Activated CD8-positive, alpha-beta memory T cell treated with anti-CD3 and anti-CD28 coated beads, Interleukin-2, amount 50 U/mL, for 48 hours (primary cell): ENCODE results near the gene GBP7.
"Not testable (repeated sequence)": the region's sequence is repeated elsewhere in the genome, so short reads cannot be mapped to it uniquely, and the experiment has no call there.

Experiments used
- DNase-seq: peaks from one replicate; pipeline ENCODE4 v3.0.0-alpha.2; 2020

GBP7 gene

DNA sequence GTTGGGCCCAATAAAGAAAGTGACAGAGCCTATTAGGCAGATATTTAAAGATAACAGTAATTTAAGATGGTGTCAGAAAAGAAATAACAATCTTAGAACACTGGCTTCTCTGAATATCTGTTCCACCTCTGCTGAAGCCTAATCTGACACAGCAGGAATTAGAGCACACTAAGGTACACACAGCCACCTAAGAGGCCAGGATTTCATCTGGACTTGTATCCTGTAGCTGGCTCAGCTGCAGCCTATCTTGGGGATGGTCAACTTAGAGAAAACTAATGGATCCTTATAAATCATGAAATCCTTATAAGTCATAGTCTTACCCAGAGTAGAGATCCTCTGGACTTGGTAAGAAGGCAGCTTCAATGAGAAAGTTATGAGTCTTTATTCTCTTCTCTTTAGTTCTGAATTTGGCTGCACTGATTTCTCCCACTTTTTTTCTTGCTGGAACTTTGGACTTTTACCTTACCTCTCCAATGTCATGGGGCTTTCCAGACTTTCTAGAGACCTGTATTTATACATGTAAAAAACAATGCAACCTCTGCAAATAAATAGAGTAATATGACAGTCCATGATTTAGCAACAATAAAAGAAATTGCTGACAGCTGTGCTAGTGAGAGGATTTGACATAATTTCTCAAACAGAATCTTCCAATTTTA is at the start of gene GBP7:
Gene GBP7 (minus strand): TSS at position 403 of the 656 bp plus-strand sequence. CDS start 4,068 bp downstream, outside the sequence.
- no peak for DNase-seq

- no peak for DNase-seq
Observed at GRCh38 chr1:89221341-89221740, 45.5 kb upstream of the GBP7 start.

DNA sequence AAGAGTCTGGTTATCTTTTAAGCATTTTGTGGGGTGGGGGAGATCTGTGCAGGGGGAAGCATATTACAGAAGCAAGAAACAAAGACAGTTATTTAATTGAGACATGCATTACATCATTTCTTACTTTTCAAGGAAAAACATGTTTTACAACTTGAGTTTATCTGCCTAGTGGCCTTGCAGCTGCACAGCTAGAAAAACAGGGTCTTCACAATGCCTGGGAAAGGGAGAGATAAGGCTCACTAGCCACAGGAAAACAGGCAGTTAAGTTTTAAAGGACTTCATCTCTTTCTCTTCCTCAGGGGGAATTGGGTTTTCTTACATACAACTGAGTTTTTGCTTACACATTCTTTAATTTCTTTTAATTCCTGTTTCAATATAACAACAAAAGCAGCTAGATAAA is 44.0 kb upstream of the GBP7 start:
- DNase-seq: not testable (repeated sequence)

GRCh38 chr1:89218941-89219340 is 43.1 kb upstream of the GBP7 start:
- DNase-seq: not testable (repeated sequence)

GRCh38 chr1:89213347-89213746 is 37.5 kb upstream of the GBP7 start:
- DNase-seq: no peak

- no peak for DNase-seq
Observed at GRCh38 chr1:89211035-89211634, 35.3 kb upstream of the GBP7 start.

DNA sequence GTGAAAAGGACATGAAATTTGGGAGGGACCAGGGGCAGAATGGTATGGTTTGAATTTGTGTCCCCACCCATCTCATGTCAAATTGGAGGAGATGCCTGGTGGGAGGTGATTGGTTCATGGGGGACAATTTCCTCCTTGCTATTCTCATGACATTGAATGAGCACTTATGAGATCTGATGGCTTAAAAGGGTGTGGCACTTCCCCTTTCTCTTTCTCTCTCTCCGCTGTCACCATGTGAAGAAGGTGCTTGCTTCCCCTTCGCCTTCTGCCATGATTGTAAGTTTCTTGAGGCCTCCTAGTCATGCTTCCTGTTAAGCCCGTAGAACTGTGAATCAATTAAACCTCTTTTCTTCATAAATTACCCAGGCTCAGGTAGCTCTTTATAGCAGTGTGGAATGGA is 30.6 kb upstream of the GBP7 start:
- DNase-seq: no peak

GRCh38 chr1:89203166-89203565 is 27.4 kb upstream of the GBP7 start:
- no peak for DNase-seq

DNA sequence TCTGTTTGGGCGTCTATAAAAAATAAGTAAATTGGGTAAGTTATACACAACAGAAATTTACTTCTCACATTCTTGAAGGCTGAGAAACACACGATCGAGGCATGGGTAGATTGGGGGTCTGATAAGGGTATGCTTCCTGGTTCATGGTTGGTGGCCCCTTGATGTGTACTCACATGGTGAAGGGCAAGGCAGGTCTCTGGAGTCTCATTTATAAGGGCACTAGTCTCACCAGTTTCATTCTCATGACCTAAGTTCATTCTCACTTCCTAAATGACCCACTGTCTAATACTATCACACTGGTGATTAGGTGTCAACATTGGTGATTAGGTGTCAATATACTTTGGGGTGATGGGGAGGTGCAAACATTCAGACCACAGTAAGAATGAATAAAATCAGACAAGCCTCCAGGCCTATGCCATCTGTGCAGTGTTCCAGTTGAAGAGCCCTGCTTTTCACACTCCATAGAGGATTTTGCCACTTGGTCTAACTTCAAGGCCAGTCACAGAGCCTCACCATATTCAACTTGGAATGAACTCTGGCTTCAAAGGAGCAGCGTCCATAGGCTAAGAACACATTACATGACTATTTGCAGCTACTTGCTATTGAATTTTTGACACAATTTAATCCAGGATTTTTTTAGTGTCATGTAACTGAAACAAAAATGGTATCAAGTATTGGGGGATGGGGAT is 25.4 kb upstream of the GBP7 start:
- DNase-seq: no peak

DNA sequence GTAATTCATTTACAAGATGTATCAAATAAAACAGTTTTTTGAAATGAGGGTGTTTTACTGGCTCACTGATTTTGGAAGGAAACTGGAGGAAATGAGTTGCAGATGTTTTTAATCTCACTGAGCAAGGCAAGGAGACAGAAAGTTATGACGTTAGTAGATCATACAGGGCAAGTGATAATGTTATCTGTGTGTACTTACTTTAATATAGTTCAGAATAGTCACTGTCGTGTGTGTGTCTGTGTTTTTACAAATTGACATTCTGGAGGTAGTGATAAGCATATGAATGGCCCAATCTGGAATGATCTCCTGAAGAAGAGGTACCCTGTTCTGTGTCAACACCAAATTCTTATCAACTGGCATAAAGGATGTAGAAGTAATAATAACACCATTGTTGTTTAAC is 24.9 kb upstream of the GBP7 start:
- DNase-seq: no peak

DNA sequence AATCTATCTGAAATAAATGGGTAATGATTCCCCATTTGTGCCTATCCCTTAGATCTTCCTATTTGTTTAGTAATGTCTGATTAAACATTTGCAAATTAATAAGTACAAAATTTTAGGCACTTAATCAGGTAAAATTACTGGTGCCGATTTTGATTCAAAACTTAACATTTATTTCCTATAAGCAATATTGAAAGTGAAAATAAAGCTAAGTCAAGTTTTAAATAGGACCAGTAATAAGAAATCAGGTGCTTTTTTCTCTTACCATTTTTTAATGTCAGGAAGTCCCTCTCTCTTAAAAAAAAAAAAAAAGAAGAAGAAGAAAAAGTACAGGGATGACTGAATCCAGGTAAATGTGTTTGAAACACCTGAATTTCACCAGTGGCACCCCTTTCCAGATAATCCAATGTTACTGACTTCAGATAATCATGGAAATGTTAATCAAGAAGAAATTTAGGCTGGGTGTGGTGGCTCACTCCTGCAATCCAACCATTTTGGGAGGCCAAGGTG is 23.8 kb upstream of the GBP7 start:
- DNase-seq: no peak

DNA sequence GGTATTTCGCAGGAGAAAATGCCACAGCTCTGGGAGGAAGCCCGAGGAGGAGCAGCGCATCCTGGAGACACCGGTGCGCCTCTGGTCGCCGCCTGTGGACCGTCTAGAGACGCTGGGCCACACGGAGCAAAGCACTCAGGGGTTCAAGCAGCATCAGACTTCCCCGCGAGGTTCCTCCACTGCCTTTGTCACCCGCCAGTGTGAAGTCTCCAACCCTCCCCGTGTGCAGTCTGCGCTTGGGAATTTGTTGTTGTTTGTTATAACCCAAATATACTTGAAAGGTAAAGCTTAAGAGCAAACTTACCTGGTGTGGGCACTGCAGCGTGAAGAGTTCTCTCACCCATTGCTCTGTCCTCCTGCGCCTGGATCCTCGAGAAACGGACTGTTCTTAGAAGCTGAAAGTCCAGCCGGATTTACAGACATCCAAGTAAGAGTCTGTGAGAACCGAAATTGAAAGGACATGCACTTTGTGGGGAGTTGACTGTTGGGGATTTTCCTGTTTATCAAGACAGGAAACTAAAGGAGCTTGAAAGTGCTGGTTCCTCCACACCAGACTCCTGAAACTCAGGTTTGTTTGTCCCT is 22.8 kb upstream of the GBP7 start, which contains the start of gene GBP4:
Gene GBP4 (minus strand): TSS at position 452 of the 582 bp plus-strand sequence. CDS start 108 bp downstream, at position 344.
- peak; percentile 71 for DNase-seq

DNA sequence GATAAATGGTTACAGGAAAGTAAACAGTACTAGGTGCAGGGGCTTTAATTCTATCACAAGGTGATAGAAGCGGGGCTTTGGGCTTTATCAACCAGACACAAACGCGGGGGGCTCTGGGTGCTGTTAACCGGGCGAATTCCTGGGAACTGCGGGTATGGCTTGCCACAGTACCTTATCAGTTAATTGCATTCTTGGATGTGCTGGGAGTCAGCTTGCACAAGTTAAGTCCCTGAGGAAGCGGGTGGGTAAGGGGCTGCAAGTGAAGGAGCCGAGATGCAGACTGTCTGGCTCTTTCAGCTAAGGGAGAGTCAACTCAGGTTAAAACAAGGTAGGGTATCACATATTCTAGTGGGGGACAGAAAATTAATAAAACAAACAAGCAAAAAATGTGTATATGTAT is 22.3 kb upstream of the GBP7 start:
- no peak for DNase-seq

DNA sequence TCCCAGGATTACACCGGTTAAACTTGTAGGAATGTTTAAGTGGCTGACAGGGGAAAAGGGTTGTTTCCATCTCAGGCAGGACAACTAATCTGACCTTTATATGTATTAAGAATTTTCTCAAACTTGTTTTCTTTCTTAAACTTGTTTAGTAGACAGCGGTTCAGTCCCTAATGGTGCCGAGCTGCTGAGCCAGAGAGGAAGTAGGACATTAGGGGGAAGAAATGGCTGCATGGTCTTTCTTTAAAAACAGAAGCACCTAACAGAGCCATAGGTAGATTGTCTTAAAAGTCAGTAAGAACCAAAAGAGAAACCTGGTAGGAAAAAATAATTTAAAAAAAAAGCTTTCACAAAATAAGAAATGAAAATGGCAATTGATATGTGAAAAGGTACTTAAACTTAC is 19.7 kb upstream of the GBP7 start:
- DNase-seq: no peak

DNA sequence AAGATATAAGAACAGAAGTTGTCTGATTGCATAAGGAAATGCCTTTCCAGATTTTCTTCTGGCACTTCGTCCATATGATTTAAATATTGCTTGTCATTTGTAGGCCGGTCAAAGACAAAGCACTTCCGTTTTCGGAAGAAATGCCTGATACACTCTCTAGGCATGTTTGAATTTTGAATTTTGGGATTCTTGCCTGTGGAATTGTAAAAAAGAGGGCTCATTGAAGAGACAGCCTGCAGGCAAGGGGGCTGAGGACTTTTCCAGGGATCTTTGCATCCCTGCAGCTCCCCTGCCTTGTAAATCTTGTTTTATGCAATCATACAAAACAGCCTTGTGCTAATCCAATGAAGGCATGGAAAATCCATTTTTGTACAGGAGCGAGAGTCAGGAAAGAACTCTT is 15.5 kb upstream of the GBP7 start:
- DNase-seq: no peak

- no peak for DNase-seq
Observed at GRCh38 chr1:89190017-89190416, 14.2 kb upstream of the GBP7 start.

DNA sequence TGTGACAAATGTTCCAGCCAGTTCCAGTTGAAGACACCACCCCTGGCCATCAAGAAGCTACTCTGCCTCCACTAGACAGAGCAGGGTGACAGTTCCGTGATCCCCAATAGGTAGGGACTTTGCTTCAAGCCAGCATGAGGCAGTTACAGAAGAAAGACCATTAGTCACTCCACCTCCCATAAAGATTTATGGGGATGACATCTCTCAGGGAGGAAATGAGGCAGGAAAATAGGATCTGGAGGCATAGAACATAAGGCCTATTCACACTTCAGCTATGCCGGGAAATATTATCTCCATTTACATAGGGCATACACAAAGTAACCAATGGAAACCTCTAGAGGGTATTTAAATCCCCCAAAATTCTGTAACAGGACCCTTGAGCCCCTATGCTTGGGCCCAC is 3.5 kb upstream of the GBP7 start:
- no peak for DNase-seq

DNA sequence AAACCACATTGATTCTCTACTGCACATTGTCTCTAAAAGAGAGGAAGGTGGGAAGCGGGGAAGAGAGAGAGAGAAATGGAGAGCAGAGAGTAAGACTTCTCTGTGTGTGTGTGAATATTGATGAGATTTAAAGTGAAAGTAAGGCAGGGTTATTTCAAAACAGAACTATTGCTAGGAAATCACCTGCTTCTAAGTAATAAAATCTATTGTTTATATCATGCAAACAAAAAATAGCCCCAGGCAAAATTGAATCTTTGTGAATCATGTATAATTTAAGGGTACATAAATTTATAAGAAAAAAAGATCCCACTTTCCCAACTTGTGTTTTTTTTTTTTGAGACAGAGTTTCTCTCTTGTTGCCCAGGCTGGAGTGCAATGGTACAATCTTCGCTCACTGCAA is 1.2 kb upstream of the GBP7 start:
- DNase-seq: no peak

GRCh38 chr1:89174491-89174890 is 1.3 kb downstream of the GBP7 start:
- no peak for DNase-seq

DNA sequence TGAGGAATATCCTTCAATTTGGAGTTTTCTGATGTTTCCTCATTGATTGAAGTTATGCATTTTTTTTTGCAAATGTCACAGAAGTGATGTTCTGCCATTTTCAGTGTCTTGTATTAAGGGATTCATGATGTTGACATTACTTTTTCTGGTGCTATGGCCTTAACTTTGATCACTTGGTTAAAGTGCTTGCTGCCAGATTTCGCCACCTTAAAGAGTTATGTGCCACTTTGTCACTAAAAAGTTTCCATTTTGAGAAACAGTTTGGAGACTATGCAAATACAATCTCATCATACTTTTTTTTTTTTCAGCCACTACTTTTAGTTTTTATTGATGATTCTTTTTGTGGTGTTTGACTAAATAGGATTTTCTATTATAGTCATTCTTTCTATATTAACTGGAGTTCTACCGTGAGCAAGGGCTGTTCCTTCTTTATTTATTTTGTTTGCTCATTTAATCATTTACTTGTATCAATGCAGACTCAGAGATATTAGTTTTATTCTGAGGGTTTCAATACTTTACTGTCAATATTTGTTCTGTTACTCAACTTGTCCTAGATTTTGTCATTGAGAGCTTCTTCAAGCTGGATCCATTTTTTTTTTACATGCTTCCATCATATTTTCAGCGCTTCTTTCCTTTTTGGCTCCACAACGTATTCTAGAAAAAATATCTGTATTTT is 3.2 kb downstream of the GBP7 start:
- DNase-seq: no peak

DNA sequence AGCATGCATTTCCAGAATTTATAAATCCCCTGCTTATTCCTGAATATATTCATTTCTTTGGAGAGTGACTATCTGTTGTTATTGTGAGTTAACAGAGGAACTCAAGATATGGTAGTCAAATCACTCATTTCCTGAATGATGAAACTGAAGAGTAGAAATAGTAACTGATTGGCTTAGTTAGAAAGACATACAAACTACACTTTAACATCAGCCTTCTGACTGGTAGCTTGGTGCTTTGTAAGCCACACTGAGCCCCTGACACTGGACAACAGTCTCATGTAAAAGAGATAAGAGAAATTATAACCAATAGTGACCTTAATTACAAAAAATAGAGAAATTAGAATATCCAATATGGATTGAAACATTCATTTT is 4.8 kb downstream of the GBP7 start:
- no peak for DNase-seq

DNA sequence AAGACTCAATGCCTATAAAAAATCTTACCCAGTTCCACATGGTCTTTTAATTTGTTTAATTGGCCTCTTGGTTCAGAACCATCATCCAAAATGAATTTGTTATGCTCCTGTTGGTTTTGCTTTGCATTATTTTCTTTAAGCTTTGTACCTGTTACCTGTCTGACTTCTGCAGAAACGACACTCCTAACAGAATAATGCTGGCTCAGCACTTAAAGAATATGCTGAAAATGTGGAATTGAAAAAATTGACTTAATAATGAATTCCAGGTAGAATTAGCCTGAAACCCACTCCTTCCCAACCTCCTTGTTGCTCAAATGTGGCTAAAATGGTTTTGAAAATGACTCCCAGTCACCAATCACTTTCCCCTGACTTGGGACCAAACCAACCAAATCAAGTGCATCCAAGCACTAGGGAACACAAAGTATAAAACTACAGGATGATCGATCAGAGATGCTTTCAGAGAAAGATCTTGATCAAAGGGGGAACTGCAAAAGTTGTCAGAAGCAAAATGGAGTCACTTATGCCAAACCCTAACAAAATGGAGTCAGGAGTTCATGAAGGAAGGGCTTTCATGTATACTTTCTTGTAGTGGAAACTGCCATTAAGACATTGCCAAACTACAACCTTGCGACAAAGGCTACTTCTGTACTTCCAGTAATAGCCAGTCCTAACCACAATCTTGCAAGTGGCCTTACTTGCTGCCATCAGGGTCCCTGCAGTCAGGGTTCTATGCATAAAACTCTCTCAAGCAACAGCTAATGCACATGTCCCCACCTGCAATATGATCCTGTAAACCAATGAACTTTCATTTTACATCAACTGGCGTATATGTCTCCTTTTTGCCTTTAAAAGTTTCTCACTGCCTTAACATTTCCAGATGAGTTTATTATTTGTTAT is 5.4 kb downstream of the GBP7 start:
- DNase-seq: no peak
